Activated naive CD8-positive, alpha-beta T cell treated with anti-CD3 and anti-CD28 coated beads, Interleukin-2, amount 10 ng/mL, durations not matched to agents 7 days and 5 days (primary cell): ENCODE data around the gene MAN1A1. TPM values are rescaled to one million over a fixed set of nuclear protein-coding genes. Genes with fewer than 3 reads are reported as not detected.

Experiments
- ATAC-seq: fragments of 150-1000 bp; cut with Tn5 transposase; one replicate; pipeline ENCODE4 v1.10.0; 2021; ENCODE audit warnings: low read depth, moderate library complexity
- POLR2A ChIA-PET: fragments of 350-600 bp; sonication (Branson Sonifier 250); formaldehyde crosslinking; loops from one replicate; lab custom pipeline; 2021; ENCODE audit warnings: antibody characterized with exemption; lab: Charles Lee
- DNase-seq: peaks from one replicate; pipeline ENCODE4 v3.0.0; 2021
- H3K27ac Mint-ChIP-seq: one replicate; pipeline ENCODE4 v1.8.0; 2022; ENCODE audit warnings: mild to moderate bottlenecking, mixed read lengths
- H3K27me3 Mint-ChIP-seq: one replicate; pipeline ENCODE4 v1.8.0; 2022; ENCODE audit warnings: mild to moderate bottlenecking, moderate library complexity, mixed read lengths
- H3K36me3 Mint-ChIP-seq: one replicate; pipeline ENCODE4 v1.8.0; 2021; ENCODE audit warnings: mild to moderate bottlenecking, mixed read lengths
- H3K4me1 Mint-ChIP-seq: one replicate; pipeline ENCODE4 v1.8.0; 2021; ENCODE audit warnings: mixed read lengths
- H3K4me3 Mint-ChIP-seq: one replicate; pipeline ENCODE4 v1.8.0; 2022; ENCODE audit warnings: mild to moderate bottlenecking, moderate library complexity, mixed read lengths
- H3K9me3 Mint-ChIP-seq: one replicate; pipeline ENCODE4 v1.8.0; 2021; ENCODE audit warnings: mixed read lengths
- total RNA-seq, 2 experiments: library from RNA; stranded (reverse); gene quantifications; one replicate each; pipeline ENCODE4 v1.2.3, GENCODE V29; 2021

MAN1A1 gene
- total RNA-seq, 2 experiments from 2014 or later: 19.2 to 19.5 TPM

DNA sequence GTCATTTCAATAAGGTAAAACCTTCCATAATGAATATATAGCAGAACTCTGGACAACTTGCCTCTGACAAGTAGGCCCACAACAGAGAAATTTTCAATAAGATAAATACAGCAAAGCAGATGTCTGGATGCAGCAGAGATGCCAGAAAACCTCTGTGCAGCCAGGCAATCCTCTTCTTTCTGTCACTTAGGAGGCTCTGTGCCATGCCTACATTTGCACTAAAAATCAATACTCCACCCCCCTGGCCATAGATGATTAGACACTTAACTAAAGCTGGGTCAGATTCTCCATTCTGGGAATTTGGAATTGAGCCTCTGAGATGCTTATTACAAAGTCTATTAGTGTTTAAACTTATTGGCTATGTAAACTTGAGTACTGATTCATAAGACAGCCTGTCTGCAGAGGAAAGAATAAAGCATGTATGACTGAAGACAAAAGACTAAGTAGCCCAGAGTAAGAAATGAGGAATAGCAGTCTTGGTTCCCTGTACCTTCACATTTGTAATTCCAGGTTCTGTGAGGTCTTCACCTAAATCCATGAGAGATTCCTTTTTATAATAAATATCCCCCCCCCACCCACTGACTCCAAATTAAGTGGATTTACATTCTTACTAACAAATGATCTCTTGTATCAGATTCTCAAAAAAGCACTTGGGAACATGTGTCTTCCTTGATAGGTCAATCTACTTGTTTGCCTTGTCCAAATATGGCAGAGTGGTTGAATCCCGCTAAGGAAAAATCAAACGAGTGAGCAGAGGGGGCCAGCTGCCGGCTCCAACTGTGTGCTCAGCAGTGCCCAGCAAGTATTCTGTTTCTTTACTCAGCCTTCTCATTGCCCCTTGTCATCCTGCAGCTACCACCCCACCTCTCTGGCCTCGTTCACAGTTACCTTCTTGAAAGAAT, 20.4 kb downstream of the MAN1A1 start:
- H3K4me3 Mint-ChIP-seq: no peak overlapping the region
- ATAC-seq (no peak), DNase-seq (no peak)
- no peaks in the 10 kb centered on the region for H3K9me3 Mint-ChIP-seq
- H3K36me3 Mint-ChIP-seq: peaks cover 29% of the 10 kb centered on the region
- H3K27ac Mint-ChIP-seq: no peak overlapping the region
- no peaks in the 10 kb centered on the region for H3K27me3 Mint-ChIP-seq
- POLR2A ChIA-PET: interaction anchor here (2.0 kb wide), 1 partner anchor 15 kb away, joined by 5 read pairs; no protein-coding TSS in a partner anchor
- peaks cover 51% of the 10 kb centered on the region for H3K4me1 Mint-ChIP-seq

DNA sequence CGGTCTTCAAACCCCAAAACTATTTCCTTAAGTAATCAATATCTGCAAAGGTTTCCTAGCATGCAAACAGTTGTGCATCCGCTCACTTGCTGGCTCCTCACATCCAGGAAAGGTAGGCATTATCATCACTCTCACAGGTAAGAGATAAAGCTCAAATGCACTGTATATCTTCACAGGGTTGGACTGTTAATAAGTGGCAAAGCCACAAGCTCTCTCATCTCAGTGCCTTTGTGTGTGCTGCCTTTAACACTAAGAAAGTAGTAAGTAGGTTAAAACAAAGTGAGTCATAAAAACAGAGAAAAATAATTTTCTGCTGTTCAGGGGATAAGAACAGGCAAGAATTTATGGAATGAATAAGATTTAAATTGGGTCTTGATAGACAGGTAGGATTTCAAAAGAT, 21.3 kb downstream of the MAN1A1 start:
- POLR2A ChIA-PET: interaction anchor here (2.0 kb wide), 1 partner anchor 14 kb away, joined by 5 read pairs; no protein-coding TSS in a partner anchor
- ATAC-seq (no peak), DNase-seq (no peak)
- Mint-ChIP-seq H3K4me1 (peaks cover 47% of the 10 kb centered on the region), H3K36me3 (peaks cover 33% of the 10 kb centered on the region), H3K9me3 (no peaks in the 10 kb centered on the region), H3K27me3 (no peaks in the 10 kb centered on the region), H3K4me3 (no peak overlapping the region), H3K27ac (no peak overlapping the region)

DNA sequence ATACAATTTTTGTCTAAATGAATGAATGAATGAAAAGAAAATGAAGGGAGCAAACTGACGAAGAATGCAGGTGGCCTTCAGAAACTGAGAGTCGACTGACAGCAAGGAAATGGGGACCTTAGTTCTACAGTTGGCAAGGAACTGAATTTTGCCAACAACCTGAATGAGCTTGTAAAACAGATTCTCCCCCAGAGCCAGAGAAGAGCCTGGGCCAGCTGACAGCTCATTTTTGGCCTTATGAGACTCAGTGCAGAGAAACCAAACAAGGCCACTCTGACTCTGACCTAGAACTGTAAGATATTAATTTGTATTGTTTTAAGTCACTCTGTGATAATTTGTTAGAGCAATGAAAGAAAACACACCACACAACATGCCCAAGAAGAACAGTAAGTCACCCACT, 21.8 kb downstream of the MAN1A1 start:
- DNase-seq: no peak
- H3K27ac Mint-ChIP-seq: no peak overlapping the region
- no peak overlapping the region for H3K4me3 Mint-ChIP-seq
- POLR2A ChIA-PET: interaction anchor here (0.7 to 2.0 kb wide), 2 partner anchors 13 to 249 kb away, joined by 3 to 5 read pairs; no protein-coding TSS in a partner anchor
- H3K4me1 Mint-ChIP-seq: peaks cover 47% of the 10 kb centered on the region
- H3K9me3 Mint-ChIP-seq: no peaks in the 10 kb centered on the region
- peaks cover 33% of the 10 kb centered on the region for H3K36me3 Mint-ChIP-seq
- no peak for ATAC-seq
- no peaks in the 10 kb centered on the region for H3K27me3 Mint-ChIP-seq

DNA sequence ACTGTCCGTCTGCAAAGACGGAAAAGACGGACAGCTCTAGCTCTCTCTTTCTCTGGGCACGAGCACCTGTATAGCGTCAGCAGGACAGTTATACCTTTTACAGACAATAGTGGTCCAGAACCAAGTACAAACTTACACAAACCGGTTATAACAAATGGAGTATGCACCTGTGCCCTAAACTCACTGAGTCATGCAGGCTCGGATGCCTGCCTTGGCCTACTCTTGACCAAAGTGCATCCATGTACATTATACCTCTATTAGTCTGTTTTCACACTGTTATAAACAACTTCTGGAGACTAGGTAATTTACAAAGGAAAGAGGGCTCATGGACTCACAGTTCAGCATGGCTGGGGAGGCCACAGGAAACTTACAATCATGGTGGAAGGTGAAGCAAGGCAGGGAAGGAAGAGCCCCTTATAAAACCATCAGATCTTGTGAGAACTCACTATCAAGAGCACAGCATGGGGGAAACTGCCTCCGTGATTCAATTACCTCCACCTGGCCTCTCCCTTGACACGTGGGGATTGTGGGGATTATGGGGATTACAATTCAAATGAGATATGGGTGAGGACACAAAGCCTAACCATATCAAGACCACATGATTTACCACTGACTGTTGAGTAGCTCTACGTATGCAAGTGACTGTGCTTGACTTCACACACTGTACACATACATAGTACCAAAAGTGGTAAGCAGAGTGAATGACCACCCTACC, 23.1 kb downstream of the MAN1A1 start:
- POLR2A ChIA-PET: interaction anchor here (2.0 kb wide), 1 partner anchor 12 kb away, joined by 5 read pairs; no protein-coding TSS in a partner anchor
- DNase-seq: no peak
- no peak overlapping the region for H3K4me3 Mint-ChIP-seq
- H3K27ac Mint-ChIP-seq: no peak overlapping the region
- no peaks in the 10 kb centered on the region for H3K27me3 Mint-ChIP-seq
- peaks cover 51% of the 10 kb centered on the region for H3K4me1 Mint-ChIP-seq
- peaks cover 33% of the 10 kb centered on the region for H3K36me3 Mint-ChIP-seq
- H3K9me3 Mint-ChIP-seq: no peaks in the 10 kb centered on the region
- no peak for ATAC-seq

DNA sequence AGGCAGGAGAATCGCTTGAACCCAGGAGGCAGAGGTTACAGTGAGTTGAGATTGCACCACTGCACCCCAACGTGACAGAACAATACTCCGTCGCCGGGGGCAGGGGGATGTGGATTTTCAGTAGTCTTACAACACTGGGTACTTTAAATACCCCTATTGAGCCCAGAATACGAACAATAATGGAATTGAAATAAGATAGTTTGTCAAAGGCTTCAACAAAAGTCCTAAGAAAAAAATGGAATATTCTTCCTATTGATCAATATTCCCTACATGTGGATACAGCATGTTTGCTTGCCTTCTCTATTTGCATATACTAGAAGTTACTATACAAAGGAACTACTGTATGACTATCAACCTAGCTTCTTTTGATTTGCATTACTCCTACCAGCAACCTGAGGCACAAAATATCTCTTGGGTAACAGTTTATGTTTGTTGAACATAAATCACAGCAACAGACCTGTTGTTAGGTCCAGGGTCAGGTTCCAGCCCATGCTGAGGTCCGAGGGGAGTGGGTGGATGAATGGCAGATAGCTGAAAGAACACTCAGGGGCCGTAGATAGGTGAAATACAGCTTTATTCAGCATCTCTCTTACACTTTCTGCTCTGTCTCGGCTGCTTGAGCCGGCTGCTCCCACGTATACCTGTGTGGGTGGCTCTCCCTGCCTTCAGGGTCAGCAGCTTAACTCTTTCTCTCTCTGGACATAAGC, 23.8 kb downstream of the MAN1A1 start:
- no peak overlapping the region for H3K4me3 Mint-ChIP-seq
- peaks cover 53% of the 10 kb centered on the region for H3K4me1 Mint-ChIP-seq
- H3K36me3 Mint-ChIP-seq: peaks cover 36% of the 10 kb centered on the region
- H3K27me3 Mint-ChIP-seq: no peaks in the 10 kb centered on the region
- DNase-seq (no peak), ATAC-seq (no peak)
- peak overlapping the region; percentile 34 for H3K27ac Mint-ChIP-seq
- POLR2A ChIA-PET: no interaction called here
- H3K9me3 Mint-ChIP-seq: no peaks in the 10 kb centered on the region

DNA sequence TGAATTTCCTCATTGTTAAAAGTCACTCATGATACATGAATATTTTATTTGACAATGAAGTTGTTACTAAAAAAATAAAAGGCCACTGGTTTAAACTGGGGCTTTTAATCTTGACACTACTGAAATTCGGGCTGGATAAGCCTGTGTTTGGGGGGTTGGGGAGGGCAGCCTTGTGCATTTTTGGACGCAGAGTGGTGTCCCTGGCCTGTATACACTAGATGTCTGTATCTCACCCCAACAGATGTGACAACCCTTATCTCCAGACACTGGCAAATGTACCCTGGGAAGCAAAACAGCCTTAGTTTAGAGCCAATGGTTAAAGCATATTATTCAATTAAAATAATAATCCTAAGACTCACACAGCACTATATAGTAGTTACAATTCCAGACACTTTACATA, 24.8 kb downstream of the MAN1A1 start:
- H3K27ac Mint-ChIP-seq: no peak overlapping the region
- H3K4me3 Mint-ChIP-seq: no peak overlapping the region
- no peaks in the 10 kb centered on the region for H3K9me3 Mint-ChIP-seq
- no peaks in the 10 kb centered on the region for H3K27me3 Mint-ChIP-seq
- no peak for DNase-seq
- no peak for ATAC-seq
- H3K4me1 Mint-ChIP-seq: peaks cover 43% of the 10 kb centered on the region
- H3K36me3 Mint-ChIP-seq: peaks cover 33% of the 10 kb centered on the region
- POLR2A ChIA-PET: no interaction called here

DNA sequence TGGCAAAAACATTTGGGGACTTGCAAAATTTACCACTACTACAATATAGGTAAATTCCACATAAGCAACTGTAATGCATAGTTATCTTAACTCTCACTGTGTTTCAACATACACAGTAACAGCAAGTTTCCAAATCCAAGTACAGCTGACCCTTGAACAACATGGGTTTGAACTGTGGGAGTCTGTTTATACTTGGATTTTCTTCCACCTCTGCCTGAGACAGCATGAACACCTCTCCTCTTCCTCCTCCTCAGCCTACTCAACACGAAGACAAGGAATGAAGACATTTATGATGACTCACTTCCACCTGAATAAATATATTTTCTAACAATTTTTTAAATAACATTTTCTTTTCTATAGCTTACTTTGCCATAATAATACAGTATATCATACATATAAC, 25.6 kb downstream of the MAN1A1 start:
- POLR2A ChIA-PET: no interaction called here

DNA sequence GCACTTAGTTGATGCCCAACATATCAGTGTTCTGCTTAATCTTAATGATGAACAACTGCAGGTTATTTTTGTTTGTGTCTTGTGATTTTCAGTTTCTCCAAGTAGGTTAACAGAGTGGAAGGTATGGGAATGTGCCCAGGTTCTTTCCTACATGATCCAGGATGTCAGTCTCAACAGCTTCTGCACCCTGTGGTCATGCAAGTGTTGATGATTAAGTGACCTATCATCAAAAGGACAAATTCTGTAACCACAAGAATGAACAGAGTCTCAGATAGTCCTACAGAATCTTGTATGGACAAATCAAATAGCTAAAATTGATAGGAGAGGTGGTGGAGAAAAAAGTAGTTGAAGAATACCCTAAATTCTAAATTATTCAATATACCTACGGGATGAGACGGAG, 26.1 kb downstream of the MAN1A1 start:
- Mint-ChIP-seq H3K36me3 (peaks cover 38% of the 10 kb centered on the region), H3K27me3 (no peaks in the 10 kb centered on the region), H3K27ac (no peak overlapping the region), H3K4me3 (peak overlapping the region; percentile 77), H3K4me1 (peaks cover 38% of the 10 kb centered on the region), H3K9me3 (no peaks in the 10 kb centered on the region)
- POLR2A ChIA-PET: no interaction called here
- DNase-seq (no peak), ATAC-seq (no peak)

More for the DNA sequence above, 25.6 kb downstream of the MAN1A1 start:
- Mint-ChIP-seq H3K36me3 (peaks cover 34% of the 10 kb centered on the region), H3K27me3 (no peaks in the 10 kb centered on the region), H3K4me1 (peaks cover 39% of the 10 kb centered on the region), H3K27ac (no peak overlapping the region), H3K4me3 (no peak overlapping the region), H3K9me3 (no peaks in the 10 kb centered on the region)
- DNase-seq (no peak), ATAC-seq (no peak)

DNA sequence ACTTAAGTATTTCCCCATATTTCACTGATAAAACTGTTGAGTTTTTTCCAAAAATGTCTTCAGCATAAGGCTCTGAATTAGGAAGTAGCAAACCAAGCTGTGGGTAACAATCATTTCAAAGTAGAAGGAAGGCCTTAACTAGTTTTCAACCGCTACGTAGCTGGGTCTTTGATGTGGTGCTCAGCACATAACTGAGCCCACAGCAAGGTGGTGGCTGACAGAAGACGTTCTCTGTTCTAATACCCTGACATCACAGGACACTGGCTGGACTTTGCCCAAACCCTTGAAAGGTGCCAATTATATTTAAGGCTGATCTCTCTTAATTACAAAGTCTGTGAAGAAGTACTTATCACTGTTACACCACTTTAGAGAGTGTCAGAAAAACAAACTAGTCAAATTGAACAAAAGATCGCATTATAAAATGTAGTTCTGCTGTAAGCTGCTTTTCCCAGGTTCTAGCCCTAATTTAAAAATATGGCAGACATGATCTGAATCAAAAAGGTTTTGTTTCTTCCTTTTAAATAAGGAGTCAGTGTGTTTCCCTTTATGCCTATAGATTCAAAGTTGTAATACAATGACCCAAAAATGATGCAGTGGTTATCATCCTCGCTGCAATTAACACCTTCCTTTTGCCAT, 26.7 kb downstream of the MAN1A1 start:
- H3K36me3 Mint-ChIP-seq: peaks cover 40% of the 10 kb centered on the region
- H3K4me1 Mint-ChIP-seq: peaks cover 36% of the 10 kb centered on the region
- ATAC-seq (peak; percentile 96), DNase-seq (peak; percentile 49)
- H3K9me3 Mint-ChIP-seq: no peaks in the 10 kb centered on the region
- POLR2A ChIA-PET: interaction anchor here (0.9 to 1.7 kb wide), 5 partner anchors 9 to 25 kb away, joined by 3 to 24 read pairs (median 3); no protein-coding TSS in a partner anchor
- no peaks in the 10 kb centered on the region for H3K27me3 Mint-ChIP-seq
- peak overlapping the region; percentile 79 for H3K27ac Mint-ChIP-seq
- peak overlapping the region; percentile 77 for H3K4me3 Mint-ChIP-seq

DNA sequence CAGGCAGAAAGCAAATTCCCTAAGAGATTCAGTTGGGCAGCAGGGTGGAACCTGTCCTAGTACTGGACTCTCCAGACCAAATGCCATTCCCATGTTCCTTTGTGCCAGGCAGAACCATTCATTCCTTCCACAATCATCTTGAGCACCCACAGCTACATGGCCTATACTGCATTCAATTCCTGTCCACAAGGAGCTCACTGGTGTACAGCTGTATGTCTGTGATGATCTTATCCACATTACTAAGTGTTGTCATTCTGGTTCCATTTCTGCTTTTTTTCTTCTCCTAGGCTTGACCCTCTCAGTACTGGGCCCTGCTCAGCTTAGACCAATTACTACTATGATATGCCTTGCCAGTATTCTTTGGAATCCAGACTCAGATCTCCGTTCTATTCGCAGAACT, 27.5 kb downstream of the MAN1A1 start:
- Mint-ChIP-seq H3K36me3 (peaks cover 43% of the 10 kb centered on the region), H3K4me1 (peaks cover 36% of the 10 kb centered on the region), H3K27me3 (no peaks in the 10 kb centered on the region), H3K4me3 (peak overlapping the region; percentile 39), H3K9me3 (no peaks in the 10 kb centered on the region), H3K27ac (peak overlapping the region; percentile 69)
- POLR2A ChIA-PET: interaction anchor here (0.9 to 1.7 kb wide), 5 partner anchors 9 to 26 kb away, joined by 3 to 24 read pairs (median 3); no protein-coding TSS in a partner anchor
- DNase-seq: no peak
- ATAC-seq: no peak

DNA sequence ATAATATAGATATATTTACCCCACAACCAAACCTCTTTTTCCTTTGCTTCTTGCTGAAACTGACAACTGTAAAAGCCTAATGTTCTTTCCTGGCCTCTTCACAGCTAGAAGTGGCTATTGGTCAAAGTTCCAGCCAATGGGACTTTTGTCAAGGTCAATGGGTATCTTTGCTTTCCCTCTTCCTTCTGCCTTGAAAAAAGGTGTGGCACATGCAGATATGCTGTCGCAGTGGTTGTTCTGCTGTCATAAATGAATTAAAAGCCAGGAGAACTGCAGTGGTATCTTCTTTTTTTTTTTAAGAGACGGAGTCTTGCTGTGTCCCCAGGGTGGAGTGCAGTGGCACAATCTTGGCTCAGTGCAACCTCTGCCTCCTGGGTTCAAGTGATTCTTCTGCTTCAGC, 29.9 kb downstream of the MAN1A1 start:
- ATAC-seq: no peak
- POLR2A ChIA-PET: no interaction called here
- H3K4me1 Mint-ChIP-seq: peaks cover 39% of the 10 kb centered on the region

DNA sequence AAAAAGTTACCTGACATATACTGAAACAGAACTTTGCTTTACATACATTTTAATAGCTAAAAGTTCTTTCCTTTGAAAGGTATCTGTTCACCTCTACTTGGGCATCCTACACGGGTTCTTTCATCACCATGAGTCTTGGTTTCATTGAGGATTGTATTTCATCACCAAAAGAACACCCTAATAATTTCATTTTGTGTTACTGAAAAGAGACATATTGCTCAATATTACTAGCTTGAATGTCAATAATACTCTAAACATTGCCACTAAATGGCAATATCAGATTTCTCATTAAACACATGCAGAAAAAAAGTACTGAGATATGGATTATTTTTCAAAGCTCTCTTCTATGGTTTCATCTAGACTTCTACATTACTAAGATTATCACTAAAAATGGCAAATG, 30.8 kb downstream of the MAN1A1 start:
- DNase-seq (no peak), ATAC-seq (no peak)
- Mint-ChIP-seq H3K4me3 (no peak overlapping the region), H3K9me3 (no peaks in the 10 kb centered on the region), H3K36me3 (peaks cover 33% of the 10 kb centered on the region), H3K4me1 (peaks cover 47% of the 10 kb centered on the region), H3K27ac (no peak overlapping the region), H3K27me3 (no peaks in the 10 kb centered on the region)
- POLR2A ChIA-PET: no interaction called here

More for the DNA sequence above, 29.9 kb downstream of the MAN1A1 start:
- Mint-ChIP-seq H3K36me3 (peaks cover 33% of the 10 kb centered on the region), H3K27me3 (no peaks in the 10 kb centered on the region), H3K4me3 (no peak overlapping the region), H3K27ac (no peak overlapping the region), H3K9me3 (no peaks in the 10 kb centered on the region)
- no peak for DNase-seq
